ENCODE measurements around the gene CXCL1.

CXCL1 gene

GRCh38 chr4:73869130-73870055 is at the start of gene CXCL1:
CXCL1 (plus strand) TSS chr4:73869393; CDS start chr4:73869471, 78 bp downstream.
- in situ Hi-C loops (cut with MboI; ENCODE audit: low pct_unique_long_range_greater_than_20kb, low sequenced_read_pairs), result no loop called here

DNA sequence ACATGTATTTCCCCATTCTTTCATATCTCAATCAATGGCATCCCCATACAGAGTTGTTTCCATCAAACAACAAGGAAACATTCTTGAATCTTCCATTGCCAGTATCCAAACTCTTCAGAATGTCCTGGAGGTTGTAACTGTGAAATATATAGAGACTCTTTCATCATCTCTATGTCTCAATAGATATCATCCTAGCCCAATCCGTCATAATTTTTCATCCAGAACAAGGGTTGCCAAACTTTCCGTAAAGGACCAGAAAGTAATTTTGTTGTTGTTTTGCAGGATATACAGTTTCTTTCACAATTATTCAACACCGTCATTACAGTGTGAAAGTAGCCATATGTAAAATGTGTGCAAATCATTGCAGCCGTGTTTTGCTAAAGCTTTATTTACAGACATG is 47.9 kb upstream of the CXCL1 start:
- DNase-seq, result no peak
- in situ Hi-C loops (cut with MboI; ENCODE audit: low pct_unique_long_range_greater_than_20kb, low sequenced_read_pairs), result no loop called here

More at GRCh38 chr4:73869130-73870055, at the start of gene CXCL1:
- no peak for DNase-seq

- in situ Hi-C loops (cut with MboI; ENCODE audit: low pct_unique_long_range_greater_than_20kb, low sequenced_read_pairs), result no loop called here
- no peak for DNase-seq
Observed at GRCh38 chr4:73822389-73822788, 46.8 kb upstream of the CXCL1 start.

DNA sequence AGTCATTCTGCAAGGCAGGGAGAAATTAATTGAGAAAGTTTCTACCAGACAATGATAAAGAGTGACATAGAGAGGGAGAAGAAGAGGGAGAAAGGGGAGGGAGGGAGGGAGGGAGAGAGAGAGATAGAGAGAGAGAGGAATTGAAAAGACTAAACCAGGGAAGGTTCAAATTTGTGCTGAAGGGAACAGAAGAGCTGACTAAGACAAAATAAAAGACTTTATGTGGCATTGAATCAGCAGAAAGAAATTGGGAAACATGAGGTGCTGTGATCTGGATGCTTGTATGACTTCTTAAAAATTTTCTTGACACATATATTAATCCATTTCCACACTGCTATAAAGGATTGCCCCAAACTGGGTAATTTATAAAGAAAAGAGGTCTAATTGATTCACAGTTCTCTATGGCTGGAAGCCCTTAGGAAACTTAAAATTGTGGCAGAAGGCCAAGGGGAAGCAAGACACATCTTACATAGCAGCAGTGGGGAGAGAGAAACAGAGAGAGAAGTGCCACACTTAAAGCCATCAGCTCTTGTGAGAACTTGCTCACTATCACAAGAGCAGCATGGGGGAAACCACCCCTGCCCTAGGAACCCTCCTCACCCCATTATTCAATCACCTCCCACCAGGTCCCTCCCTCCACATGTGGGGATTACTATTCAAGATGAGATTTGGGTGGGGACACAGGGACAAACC is 46.2 kb upstream of the CXCL1 start:
- in situ Hi-C loops (cut with MboI; ENCODE audit: low pct_unique_long_range_greater_than_20kb, low sequenced_read_pairs), result no loop called here
- no peak for DNase-seq

- in situ Hi-C loops (cut with MboI; ENCODE audit: low pct_unique_long_range_greater_than_20kb, low sequenced_read_pairs), result no loop called here
- no peak for DNase-seq
Observed at GRCh38 chr4:73823760-73824159, 45.4 kb upstream of the CXCL1 start.

DNA sequence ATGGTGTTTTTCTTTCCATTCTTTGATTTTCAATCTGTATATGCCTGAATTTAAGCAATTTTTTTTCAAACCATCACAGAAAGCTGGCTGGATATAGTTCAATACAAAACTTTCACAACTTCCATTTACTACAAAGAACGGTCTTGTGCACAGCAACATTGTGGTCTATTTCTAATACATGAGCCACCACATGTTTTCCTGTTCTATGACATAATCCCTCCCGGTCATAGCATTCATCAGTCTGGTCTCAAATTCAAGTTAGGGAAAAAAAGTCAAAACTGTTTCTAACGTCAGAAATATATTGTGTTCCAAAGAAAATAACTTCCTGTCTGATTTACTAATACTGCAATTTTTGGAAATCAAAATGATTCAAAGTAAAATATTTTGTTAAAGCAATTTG is 40.2 kb upstream of the CXCL1 start:
- in situ Hi-C loops (cut with MboI; ENCODE audit: low pct_unique_long_range_greater_than_20kb, low sequenced_read_pairs), result no loop called here
- DNase-seq, result no peak

DNA sequence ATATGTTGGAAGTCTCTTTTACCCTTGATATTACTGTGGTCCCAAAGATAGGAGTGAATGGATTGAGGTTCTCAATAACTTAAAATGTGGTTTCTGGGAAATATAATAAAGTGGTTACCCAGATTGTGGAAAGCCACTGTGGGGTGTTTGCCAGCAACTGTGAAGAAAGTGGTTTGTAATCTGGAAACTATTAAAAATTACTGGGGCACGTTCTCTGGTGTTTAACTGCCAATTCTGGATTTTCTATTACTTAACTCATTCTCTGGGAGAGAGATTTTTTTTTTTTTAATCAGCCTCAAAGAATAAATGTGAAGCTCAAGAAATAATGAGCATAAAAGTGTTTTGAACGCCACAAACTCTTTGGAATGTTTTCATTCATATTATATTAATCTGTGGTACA is 37.6 kb upstream of the CXCL1 start:
- no peak for DNase-seq
- in situ Hi-C loops (cut with MboI; ENCODE audit: low pct_unique_long_range_greater_than_20kb, low sequenced_read_pairs), result no loop called here

DNA sequence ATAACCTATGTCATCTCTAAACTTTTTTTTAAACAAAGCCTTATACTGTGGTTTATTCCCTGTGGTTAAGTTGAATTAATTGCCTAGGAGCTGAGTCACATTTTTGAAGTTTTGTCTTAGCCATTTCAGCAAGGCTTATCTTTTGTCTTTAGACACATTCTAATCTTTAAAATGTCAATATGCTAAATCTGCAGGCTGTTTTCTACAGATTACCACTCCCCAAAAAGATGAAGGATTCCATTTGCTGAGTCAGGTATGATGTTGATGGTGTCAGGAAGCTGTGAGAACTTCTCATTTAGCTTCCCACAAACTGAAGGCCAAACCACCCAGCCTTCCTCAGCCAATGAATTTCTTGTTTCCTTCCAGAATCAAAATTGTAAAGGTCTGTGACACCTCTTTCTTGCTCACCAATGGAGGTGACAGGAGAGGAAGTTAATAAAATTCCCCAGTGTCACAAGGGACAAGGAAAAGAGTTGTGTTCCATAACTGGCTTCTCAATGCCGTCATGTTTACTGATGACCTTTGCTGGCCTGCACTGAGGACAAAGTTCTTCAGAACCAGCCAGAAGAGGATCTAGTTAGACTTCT is 36.4 kb upstream of the CXCL1 start:
- peak; percentile 9 for DNase-seq
- in situ Hi-C loops (cut with MboI; ENCODE audit: low pct_unique_long_range_greater_than_20kb, low sequenced_read_pairs), result no loop called here

DNA sequence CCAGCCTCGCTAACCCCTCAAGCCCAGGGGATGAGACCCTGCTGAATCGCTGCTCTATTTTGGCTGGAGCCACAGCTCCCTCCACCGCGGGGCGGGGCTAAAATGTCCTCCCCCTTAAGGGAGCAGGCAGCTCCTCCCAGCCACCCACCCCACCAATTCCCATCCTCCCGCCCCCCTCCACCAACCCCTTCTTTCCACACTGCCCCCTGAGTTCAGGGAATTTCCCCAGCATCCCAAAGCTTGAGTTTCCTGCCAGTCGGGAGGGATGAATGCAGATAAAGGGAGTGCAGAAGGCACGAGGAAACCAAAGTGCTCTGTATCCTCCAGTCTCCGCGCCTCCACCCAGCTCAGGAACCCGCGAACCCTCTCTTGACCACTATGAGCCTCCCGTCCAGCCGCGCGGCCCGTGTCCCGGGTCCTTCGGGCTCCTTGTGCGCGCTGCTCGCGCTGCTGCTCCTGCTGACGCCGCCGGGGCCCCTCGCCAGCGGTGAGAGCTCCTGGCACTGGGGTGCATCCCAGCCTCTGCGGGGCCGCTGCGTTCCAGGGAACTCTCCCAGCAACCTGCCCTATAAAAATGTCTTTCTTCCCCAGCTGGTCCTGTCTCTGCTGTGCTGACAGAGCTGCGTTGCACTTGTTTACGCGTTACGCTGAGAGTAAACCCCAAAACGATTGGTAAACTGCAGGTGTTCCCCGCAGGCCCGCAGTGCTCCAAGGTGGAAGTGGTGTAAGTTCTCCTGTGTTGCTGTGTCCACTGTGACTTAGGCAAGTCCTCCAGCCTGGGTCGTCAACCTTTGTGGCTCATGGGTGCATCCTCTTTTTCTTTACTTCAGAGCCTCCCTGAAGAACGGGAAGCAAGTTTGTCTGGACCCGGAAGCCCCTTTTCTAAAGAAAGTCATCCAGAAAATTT is 32.6 kb upstream of the CXCL1 start, which contains the start of gene CXCL6:
CXCL6 (plus strand) TSS at position 306 of the 907 bp plus-strand sequence; CDS start at position 379, 73 bp downstream.
- DNase-seq, result no peak
- in situ Hi-C loops (cut with MboI; ENCODE audit: low pct_unique_long_range_greater_than_20kb, low sequenced_read_pairs), result no loop called here

- in situ Hi-C loops (cut with MboI; ENCODE audit: low pct_unique_long_range_greater_than_20kb, low sequenced_read_pairs), result no loop called here
Observed at GRCh38 chr4:73839071-73839470, 30.1 kb upstream of the CXCL1 start.

GRCh38 chr4:73839715-73840114 is 29.5 kb upstream of the CXCL1 start:
- in situ Hi-C loops (cut with MboI; ENCODE audit: low pct_unique_long_range_greater_than_20kb, low sequenced_read_pairs), result no loop called here
- no peak for DNase-seq

More at GRCh38 chr4:73839071-73839470, 30.1 kb upstream of the CXCL1 start:
- DNase-seq, result no peak

DNA sequence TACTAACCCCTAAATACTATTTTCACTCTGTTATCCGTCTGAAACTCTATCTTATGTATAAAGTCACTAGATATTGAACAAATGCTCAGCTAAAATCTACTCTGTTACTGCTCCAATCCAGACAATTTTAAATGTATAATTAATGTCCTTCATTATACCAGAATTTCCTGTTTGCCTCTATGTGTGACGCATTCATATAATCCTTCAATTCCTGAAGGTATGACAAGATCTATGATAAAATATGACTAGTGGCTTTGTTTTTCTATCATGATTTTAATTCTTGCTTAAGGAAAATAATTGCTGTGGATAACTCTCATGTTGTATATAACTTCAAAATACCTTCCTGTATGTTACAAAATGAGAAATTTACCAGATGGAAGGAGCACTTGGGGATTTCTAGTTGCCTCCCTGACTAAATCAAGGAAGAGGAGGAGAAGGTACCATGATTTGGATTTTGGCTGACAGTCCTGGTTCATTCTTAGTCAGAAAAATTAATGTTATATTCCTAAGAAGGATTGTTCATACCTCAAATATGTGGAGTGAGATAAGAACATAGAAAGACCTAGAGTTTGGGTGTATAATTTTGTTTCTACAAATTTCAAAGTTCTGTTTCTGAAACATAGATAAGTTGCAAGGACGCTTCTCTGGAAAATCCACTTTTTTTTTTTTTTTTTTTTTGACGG is 27.8 kb upstream of the CXCL1 start:
- no peak for DNase-seq
- in situ Hi-C loops (cut with MboI; ENCODE audit: low pct_unique_long_range_greater_than_20kb, low sequenced_read_pairs), result no loop called here

- in situ Hi-C loops (cut with MboI; ENCODE audit: low pct_unique_long_range_greater_than_20kb, low sequenced_read_pairs), result no loop called here
- DNase-seq, result no peak
Observed at GRCh38 chr4:73842696-73843095, 26.5 kb upstream of the CXCL1 start.

- DNase-seq, result no peak
- in situ Hi-C loops (cut with MboI; ENCODE audit: low pct_unique_long_range_greater_than_20kb, low sequenced_read_pairs), result no loop called here
Observed at GRCh38 chr4:73843369-73843768, 25.8 kb upstream of the CXCL1 start.

GRCh38 chr4:73844345-73844744 is 24.8 kb upstream of the CXCL1 start:
- no peak for DNase-seq

GRCh38 chr4:73844806-73845205 is 24.4 kb upstream of the CXCL1 start:
- DNase-seq, result no peak
- in situ Hi-C loops (cut with MboI; ENCODE audit: low pct_unique_long_range_greater_than_20kb, low sequenced_read_pairs), result no loop called here

More at GRCh38 chr4:73844345-73844744, 24.8 kb upstream of the CXCL1 start:
- in situ Hi-C loops (cut with MboI; ENCODE audit: low pct_unique_long_range_greater_than_20kb, low sequenced_read_pairs), result no loop called here

GRCh38 chr4:73847526-73848182 is 21.5 kb upstream of the CXCL1 start:
- in situ Hi-C loops (cut with MboI; ENCODE audit: low pct_unique_long_range_greater_than_20kb, low sequenced_read_pairs), result no loop called here
- peak; percentile 44 for DNase-seq
